ENCODE measurements around the gene TNFAIP8L3.

DNA sequence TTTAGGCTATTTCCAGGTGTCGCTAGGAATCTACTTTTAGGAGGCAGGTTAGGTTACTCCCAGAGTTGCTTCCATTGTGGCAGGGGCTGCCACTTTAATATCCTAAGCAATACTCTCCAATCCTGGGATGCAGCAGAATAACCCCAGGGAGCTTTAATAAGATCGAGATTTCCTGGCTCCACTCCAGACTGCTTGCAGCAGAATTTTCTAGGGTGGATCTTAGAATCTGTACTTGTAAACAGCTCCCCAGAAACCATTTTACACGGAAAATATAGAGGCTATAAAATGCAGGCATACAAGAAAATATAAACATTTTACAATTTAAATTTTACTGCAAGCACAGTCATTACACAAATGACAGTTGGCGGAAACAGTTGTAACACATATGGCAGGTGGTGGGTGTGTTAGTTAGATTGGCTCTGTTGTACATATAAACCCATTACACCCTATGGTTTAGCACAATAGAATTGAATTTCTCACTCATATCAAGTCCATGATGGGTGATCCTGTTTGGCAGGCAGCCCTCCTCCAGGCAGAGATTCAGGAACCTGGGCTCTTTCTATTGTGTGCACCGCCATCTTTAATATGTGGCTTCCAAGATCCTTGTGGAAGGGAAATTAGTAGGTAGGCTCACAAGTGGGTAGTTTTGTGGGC is 35.0 kb upstream of the TNFAIP8L3 start:
- TF ChIP-seq, protein P1, sequence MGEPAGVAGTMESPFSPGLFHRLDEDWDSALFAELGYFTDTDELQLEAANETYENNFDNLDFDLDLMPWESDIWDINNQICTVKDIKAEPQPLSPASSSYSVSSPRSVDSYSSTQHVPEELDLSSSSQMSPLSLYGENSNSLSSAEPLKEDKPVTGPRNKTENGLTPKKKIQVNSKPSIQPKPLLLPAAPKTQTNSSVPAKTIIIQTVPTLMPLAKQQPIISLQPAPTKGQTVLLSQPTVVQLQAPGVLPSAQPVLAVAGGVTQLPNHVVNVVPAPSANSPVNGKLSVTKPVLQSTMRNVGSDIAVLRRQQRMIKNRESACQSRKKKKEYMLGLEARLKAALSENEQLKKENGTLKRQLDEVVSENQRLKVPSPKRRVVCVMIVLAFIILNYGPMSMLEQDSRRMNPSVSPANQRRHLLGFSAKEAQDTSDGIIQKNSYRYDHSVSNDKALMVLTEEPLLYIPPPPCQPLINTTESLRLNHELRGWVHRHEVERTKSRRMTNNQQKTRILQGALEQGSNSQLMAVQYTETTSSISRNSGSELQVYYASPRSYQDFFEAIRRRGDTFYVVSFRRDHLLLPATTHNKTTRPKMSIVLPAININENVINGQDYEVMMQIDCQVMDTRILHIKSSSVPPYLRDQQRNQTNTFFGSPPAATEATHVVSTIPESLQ (CRISPR knock-in tag; IDR thresholded peaks at IDR 0.05) = no peak
- TF ChIP-seq, protein P2, sequence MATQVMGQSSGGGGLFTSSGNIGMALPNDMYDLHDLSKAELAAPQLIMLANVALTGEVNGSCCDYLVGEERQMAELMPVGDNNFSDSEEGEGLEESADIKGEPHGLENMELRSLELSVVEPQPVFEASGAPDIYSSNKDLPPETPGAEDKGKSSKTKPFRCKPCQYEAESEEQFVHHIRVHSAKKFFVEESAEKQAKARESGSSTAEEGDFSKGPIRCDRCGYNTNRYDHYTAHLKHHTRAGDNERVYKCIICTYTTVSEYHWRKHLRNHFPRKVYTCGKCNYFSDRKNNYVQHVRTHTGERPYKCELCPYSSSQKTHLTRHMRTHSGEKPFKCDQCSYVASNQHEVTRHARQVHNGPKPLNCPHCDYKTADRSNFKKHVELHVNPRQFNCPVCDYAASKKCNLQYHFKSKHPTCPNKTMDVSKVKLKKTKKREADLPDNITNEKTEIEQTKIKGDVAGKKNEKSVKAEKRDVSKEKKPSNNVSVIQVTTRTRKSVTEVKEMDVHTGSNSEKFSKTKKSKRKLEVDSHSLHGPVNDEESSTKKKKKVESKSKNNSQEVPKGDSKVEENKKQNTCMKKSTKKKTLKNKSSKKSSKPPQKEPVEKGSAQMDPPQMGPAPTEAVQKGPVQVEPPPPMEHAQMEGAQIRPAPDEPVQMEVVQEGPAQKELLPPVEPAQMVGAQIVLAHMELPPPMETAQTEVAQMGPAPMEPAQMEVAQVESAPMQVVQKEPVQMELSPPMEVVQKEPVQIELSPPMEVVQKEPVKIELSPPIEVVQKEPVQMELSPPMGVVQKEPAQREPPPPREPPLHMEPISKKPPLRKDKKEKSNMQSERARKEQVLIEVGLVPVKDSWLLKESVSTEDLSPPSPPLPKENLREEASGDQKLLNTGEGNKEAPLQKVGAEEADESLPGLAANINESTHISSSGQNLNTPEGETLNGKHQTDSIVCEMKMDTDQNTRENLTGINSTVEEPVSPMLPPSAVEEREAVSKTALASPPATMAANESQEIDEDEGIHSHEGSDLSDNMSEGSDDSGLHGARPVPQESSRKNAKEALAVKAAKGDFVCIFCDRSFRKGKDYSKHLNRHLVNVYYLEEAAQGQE (IDR thresholded peaks at IDR 0.05; ENCODE audit: borderline replicate concordance) = no peak
- TF ChIP-seq, protein P2 (CRISPR knock-in tag; IDR thresholded peaks at IDR 0.05; ENCODE audit: low read depth) = no peak
- TF ChIP-seq ZNF124 (CRISPR knock-in tag; IDR thresholded peaks at IDR 0.05) (no peak), CREB1 (IDR thresholded peaks at IDR 0.05) (no peak), CREB1 (CRISPR knock-in tag; IDR thresholded peaks at IDR 0.05) (no peak)
- TF ChIP-seq, protein P3, sequence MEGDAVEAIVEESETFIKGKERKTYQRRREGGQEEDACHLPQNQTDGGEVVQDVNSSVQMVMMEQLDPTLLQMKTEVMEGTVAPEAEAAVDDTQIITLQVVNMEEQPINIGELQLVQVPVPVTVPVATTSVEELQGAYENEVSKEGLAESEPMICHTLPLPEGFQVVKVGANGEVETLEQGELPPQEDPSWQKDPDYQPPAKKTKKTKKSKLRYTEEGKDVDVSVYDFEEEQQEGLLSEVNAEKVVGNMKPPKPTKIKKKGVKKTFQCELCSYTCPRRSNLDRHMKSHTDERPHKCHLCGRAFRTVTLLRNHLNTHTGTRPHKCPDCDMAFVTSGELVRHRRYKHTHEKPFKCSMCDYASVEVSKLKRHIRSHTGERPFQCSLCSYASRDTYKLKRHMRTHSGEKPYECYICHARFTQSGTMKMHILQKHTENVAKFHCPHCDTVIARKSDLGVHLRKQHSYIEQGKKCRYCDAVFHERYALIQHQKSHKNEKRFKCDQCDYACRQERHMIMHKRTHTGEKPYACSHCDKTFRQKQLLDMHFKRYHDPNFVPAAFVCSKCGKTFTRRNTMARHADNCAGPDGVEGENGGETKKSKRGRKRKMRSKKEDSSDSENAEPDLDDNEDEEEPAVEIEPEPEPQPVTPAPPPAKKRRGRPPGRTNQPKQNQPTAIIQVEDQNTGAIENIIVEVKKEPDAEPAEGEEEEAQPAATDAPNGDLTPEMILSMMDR (IDR thresholded peaks at IDR 0.05 in 2 of 3, conservative IDR thresholded peaks at IDR 0.05 in 1 of 3; ENCODE audit: insufficient read depth in 2 of 3, low read depth in 1 of 3, low read length in 3 of 3) = no peak

Measured in K562 (cell line).